ENCODE data around the gene ASL. TPM values are rescaled to one million over a fixed set of nuclear protein-coding genes. Genes with fewer than 3 reads are reported as not detected.
A peak's percentile ranks its signal among the peaks of the same experiment; 100 is the strongest.
"Not testable (repeated sequence)": the region's sequence is repeated elsewhere in the genome, so short reads cannot be mapped to it uniquely, and the experiment has no call there.

The ASL gene
- total RNA-seq, 1 donor from 2014 or later, result 48.3 TPM

DNA sequence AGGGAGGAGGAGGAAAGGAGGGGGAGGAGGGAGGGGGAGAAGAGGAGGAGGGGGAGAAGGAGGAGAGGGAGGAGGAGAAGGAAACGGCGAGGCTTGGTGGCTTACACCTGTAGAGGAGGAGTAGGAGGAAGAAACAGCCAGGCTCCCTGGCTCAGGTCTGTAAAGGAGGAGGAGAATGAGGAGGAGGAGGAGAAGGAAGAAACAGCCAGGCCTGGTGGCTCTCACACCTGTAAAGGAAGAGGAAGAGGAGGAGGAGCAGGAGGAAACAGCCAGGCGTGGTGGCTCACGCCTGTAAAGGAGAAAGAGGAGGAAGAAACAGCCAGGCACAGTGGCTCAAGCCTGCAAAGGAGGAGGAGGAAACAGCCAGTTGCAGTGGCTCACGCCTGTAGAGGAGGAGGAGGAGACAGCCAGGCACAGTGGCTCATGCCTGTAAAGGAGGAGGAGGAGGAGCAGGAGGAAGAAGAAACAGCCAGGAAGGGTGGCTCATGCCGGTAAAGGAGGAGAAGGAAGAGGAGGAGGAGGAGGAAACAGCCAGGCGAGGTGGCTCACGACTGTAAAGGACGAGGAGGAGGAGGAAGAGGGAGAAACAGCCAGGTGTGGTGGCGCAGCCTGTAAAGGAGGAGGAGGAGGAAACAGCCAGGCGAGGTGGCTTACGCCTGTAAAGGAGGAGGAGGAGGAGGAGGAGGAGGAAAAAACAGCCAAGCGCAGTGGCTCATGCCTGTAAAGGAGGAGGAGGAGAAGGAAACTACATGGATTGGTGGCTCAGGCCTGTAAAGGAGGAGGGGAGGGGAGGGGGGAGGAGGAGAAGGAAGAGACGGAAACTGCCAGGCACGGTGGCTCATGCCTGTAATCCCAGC, 24.2 kb downstream of the ASL start:
- H3K27ac Mint-ChIP-seq (ENCODE audit: unreplicated experiment), result peak overlapping the region; percentile 67
- peak; percentile 45 for DNase-seq (ENCODE audit: low spot score)
- TF ChIP-seq, protein P1, sequence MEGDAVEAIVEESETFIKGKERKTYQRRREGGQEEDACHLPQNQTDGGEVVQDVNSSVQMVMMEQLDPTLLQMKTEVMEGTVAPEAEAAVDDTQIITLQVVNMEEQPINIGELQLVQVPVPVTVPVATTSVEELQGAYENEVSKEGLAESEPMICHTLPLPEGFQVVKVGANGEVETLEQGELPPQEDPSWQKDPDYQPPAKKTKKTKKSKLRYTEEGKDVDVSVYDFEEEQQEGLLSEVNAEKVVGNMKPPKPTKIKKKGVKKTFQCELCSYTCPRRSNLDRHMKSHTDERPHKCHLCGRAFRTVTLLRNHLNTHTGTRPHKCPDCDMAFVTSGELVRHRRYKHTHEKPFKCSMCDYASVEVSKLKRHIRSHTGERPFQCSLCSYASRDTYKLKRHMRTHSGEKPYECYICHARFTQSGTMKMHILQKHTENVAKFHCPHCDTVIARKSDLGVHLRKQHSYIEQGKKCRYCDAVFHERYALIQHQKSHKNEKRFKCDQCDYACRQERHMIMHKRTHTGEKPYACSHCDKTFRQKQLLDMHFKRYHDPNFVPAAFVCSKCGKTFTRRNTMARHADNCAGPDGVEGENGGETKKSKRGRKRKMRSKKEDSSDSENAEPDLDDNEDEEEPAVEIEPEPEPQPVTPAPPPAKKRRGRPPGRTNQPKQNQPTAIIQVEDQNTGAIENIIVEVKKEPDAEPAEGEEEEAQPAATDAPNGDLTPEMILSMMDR (IDR thresholded peaks at IDR 0.05; ENCODE audit: unreplicated experiment), result no peak
- no peaks in the 10 kb centered on the region for H3K36me3 Mint-ChIP-seq (ENCODE audit: low read depth, unreplicated experiment)
- peak overlapping the region; percentile 78 for H3K4me3 Mint-ChIP-seq (ENCODE audit: unreplicated experiment)
- H3K9me3 Mint-ChIP-seq (ENCODE audit: unreplicated experiment), result no peaks in the 10 kb centered on the region
- H3K4me1 Mint-ChIP-seq (ENCODE audit: unreplicated experiment), result peaks cover 4% of the 10 kb centered on the region
- no peaks in the 10 kb centered on the region for H3K27me3 Mint-ChIP-seq (ENCODE audit: unreplicated experiment)

DNA sequence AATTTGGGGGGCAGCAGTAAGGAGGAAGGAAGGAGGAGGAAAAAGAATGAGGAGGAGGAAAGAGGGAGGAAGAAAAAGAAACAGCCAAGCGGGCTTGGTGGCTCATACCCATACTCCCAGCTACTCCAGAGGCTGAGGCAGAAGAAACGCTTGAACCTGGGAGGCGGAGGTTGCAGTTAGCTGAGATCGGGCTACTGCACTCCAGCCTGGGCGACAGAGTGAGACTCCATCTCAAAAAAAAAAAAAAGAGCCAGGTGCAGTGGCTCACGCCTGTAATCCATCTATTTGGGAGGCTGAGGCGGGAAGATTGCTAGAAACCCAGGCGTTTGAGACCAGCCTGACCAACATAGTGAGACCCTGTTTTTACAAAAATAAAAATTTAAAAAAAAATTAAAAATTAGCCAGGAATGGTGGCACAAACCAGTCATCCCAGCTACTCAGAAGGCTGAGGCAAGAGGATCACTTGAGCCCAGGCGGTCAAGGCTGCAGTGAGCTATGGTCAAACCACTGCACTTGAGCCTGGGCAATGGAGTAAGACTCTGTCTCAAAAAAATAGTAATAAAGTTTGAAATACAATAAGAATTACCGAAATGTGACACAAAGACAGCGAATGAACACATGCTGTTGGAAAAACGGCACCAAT, 24.9 kb downstream of the ASL start:
- H3K27ac Mint-ChIP-seq (ENCODE audit: unreplicated experiment), result no peak overlapping the region
- H3K4me1 Mint-ChIP-seq (ENCODE audit: unreplicated experiment), result peaks cover 4% of the 10 kb centered on the region
- DNase-seq (ENCODE audit: low spot score), result no peak
- H3K27me3 Mint-ChIP-seq (ENCODE audit: unreplicated experiment), result no peaks in the 10 kb centered on the region
- H3K36me3 Mint-ChIP-seq (ENCODE audit: low read depth, unreplicated experiment), result no peaks in the 10 kb centered on the region
- H3K4me3 Mint-ChIP-seq (ENCODE audit: unreplicated experiment), result no peak overlapping the region
- H3K9me3 Mint-ChIP-seq (ENCODE audit: unreplicated experiment), result no peaks in the 10 kb centered on the region
- TF ChIP-seq, protein P1 (IDR thresholded peaks at IDR 0.05; ENCODE audit: unreplicated experiment), result no peak

DNA sequence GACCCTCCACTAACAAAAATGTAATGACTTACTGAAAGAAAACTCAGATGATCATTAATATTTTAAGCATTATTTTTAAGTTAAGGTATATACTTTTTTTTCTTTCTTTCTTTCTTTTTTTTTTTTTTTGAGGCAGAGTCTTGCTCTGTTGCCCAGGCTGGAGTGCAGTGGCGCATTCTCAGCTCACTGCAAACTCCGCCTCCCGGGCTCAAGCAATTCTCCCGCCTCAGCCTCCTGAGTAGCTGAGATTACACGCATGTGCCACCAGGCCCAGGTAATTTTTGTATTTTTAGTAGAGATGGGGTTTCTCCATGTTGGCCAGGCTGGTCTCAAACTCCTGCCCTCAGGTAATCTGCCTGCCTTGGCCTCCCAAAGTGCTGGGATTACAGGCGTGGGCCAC, 26.5 kb downstream of the ASL start:
- not testable (repeated sequence) for H3K36me3 Mint-ChIP-seq (ENCODE audit: low read depth, unreplicated experiment); H3K27ac Mint-ChIP-seq (ENCODE audit: unreplicated experiment); DNase-seq (ENCODE audit: low spot score); H3K4me1 Mint-ChIP-seq (ENCODE audit: unreplicated experiment); H3K9me3 Mint-ChIP-seq (ENCODE audit: unreplicated experiment); H3K27me3 Mint-ChIP-seq (ENCODE audit: unreplicated experiment); H3K4me3 Mint-ChIP-seq (ENCODE audit: unreplicated experiment)

GRCh38 chr7:66103994-66104393, 28.4 kb downstream of the ASL start:
- not testable (repeated sequence) for H3K27ac Mint-ChIP-seq (ENCODE audit: unreplicated experiment); H3K4me3 Mint-ChIP-seq (ENCODE audit: unreplicated experiment); H3K27me3 Mint-ChIP-seq (ENCODE audit: unreplicated experiment); H3K4me1 Mint-ChIP-seq (ENCODE audit: unreplicated experiment); H3K36me3 Mint-ChIP-seq (ENCODE audit: low read depth, unreplicated experiment); H3K9me3 Mint-ChIP-seq (ENCODE audit: unreplicated experiment); DNase-seq (ENCODE audit: low spot score)

- Mint-ChIP-seq H3K9me3 (ENCODE audit: unreplicated experiment) (no peaks in the 10 kb centered on the region), H3K4me1 (ENCODE audit: unreplicated experiment) (no peaks in the 10 kb centered on the region), H3K27me3 (ENCODE audit: unreplicated experiment) (no peaks in the 10 kb centered on the region), H3K4me3 (ENCODE audit: unreplicated experiment) (no peak overlapping the region), H3K27ac (ENCODE audit: unreplicated experiment) (no peak overlapping the region), H3K36me3 (ENCODE audit: low read depth, unreplicated experiment) (no peaks in the 10 kb centered on the region)
- DNase-seq (ENCODE audit: low spot score), result no peak
- TF ChIP-seq, protein P1 (IDR thresholded peaks at IDR 0.05; ENCODE audit: unreplicated experiment), result no peak
These were observed 29.7 kb downstream of the ASL start for GRCh38 chr7:66105263-66105748.

- H3K4me3 Mint-ChIP-seq (ENCODE audit: unreplicated experiment); H3K36me3 Mint-ChIP-seq (ENCODE audit: low read depth, unreplicated experiment); H3K9me3 Mint-ChIP-seq (ENCODE audit: unreplicated experiment); H3K27me3 Mint-ChIP-seq (ENCODE audit: unreplicated experiment); DNase-seq (ENCODE audit: low spot score); H3K27ac Mint-ChIP-seq (ENCODE audit: unreplicated experiment); H3K4me1 Mint-ChIP-seq (ENCODE audit: unreplicated experiment): not testable (repeated sequence)
These were observed 32.8 kb downstream of the ASL start for GRCh38 chr7:66108410-66108809.

Data from endothelial cell (in vitro differentiated cells).